ENCODE results near the gene DNAH6.
"Not testable (repeated sequence)": the region's sequence is repeated elsewhere in the genome, so short reads cannot be mapped to it uniquely, and the experiment has no call there.

DNAH6 gene

GRCh38 chr2:84757648-84758047 lies 241.3 kb downstream of the DNAH6 start:
- no peak for DNase-seq (ENCODE audit: low spot score)

GRCh38 chr2:84766791-84767190 lies 250.5 kb downstream of the DNAH6 start:
- no peak for DNase-seq (ENCODE audit: low spot score)

- DNase-seq (ENCODE audit: low spot score): no peak
These were observed 252.5 kb downstream of the DNAH6 start for GRCh38 chr2:84768840-84769239.

- DNase-seq (ENCODE audit: low spot score): no peak
These were observed 254.0 kb downstream of the DNAH6 start for GRCh38 chr2:84770280-84770679.

- DNase-seq (ENCODE audit: low spot score): no peak
These were observed 255.0 kb downstream of the DNAH6 start for GRCh38 chr2:84771251-84771650.

GRCh38 chr2:84773562-84773961 lies 257.3 kb downstream of the DNAH6 start:
- DNase-seq (ENCODE audit: low spot score): not testable (repeated sequence)

GRCh38 chr2:84776011-84776410 lies 259.7 kb downstream of the DNAH6 start:
- no peak for DNase-seq (ENCODE audit: low spot score)

GRCh38 chr2:84778911-84779690 lies 262.8 kb downstream of the DNAH6 start:
- DNase-seq (ENCODE audit: low spot score): no peak

GRCh38 chr2:84779781-84780180 lies 263.5 kb downstream of the DNAH6 start:
- DNase-seq (ENCODE audit: low spot score): no peak

- DNase-seq (ENCODE audit: low spot score): peak; percentile 6
These were observed 265.8 kb downstream of the DNAH6 start for GRCh38 chr2:84781942-84782716.

GRCh38 chr2:84782717-84783442 lies 266.6 kb downstream of the DNAH6 start:
- no peak for DNase-seq (ENCODE audit: low spot score)

GRCh38 chr2:84785950-84786349 lies 269.7 kb downstream of the DNAH6 start:
- no peak for DNase-seq (ENCODE audit: low spot score)

- no peak for DNase-seq (ENCODE audit: low spot score)
These were observed 270.3 kb downstream of the DNAH6 start for GRCh38 chr2:84786601-84787000.

GRCh38 chr2:84788027-84788426 lies 271.7 kb downstream of the DNAH6 start:
- no peak for DNase-seq (ENCODE audit: low spot score)

GRCh38 chr2:84788498-84788897 lies 272.2 kb downstream of the DNAH6 start:
- no peak for DNase-seq (ENCODE audit: low spot score)

- DNase-seq (ENCODE audit: low spot score): no peak
These were observed 276.7 kb downstream of the DNAH6 start for GRCh38 chr2:84792856-84793522.

GRCh38 chr2:84793641-84794040 lies 277.3 kb downstream of the DNAH6 start:
- DNase-seq (ENCODE audit: low spot score): no peak

- no peak for DNase-seq (ENCODE audit: low spot score)
These were observed 280.5 kb downstream of the DNAH6 start for GRCh38 chr2:84796798-84797197.

- no peak for DNase-seq (ENCODE audit: low spot score)
These were observed 281.0 kb downstream of the DNAH6 start for GRCh38 chr2:84797271-84797670.

GRCh38 chr2:84799772-84800171 lies 283.5 kb downstream of the DNAH6 start:
- DNase-seq (ENCODE audit: low spot score): no peak

- DNase-seq (ENCODE audit: low spot score): no peak
These were observed 284.0 kb downstream of the DNAH6 start for GRCh38 chr2:84800194-84800805.

- no peak for DNase-seq (ENCODE audit: low spot score)
These were observed 285.5 kb downstream of the DNAH6 start for GRCh38 chr2:84801811-84802210.

All from hematopoietic multipotent progenitor cell treated with erythropoietin and hydrocortisone succinate and interleukin-3 and kit ligand, for 15 days (in vitro differentiated cells).